SW 1271 (cell line): Measurements from ENCODE around the gene KDM5B.
"Not testable (repeated sequence)": the region's sequence is repeated elsewhere in the genome, so short reads cannot be mapped to it uniquely, and the experiment has no call there.

Experiments used
- DNase-seq, 2 experiments: peaks; one replicate each; lab custom pipeline; 2025; lab: John Stamatoyannopoulos, UW

The KDM5B gene

DNA sequence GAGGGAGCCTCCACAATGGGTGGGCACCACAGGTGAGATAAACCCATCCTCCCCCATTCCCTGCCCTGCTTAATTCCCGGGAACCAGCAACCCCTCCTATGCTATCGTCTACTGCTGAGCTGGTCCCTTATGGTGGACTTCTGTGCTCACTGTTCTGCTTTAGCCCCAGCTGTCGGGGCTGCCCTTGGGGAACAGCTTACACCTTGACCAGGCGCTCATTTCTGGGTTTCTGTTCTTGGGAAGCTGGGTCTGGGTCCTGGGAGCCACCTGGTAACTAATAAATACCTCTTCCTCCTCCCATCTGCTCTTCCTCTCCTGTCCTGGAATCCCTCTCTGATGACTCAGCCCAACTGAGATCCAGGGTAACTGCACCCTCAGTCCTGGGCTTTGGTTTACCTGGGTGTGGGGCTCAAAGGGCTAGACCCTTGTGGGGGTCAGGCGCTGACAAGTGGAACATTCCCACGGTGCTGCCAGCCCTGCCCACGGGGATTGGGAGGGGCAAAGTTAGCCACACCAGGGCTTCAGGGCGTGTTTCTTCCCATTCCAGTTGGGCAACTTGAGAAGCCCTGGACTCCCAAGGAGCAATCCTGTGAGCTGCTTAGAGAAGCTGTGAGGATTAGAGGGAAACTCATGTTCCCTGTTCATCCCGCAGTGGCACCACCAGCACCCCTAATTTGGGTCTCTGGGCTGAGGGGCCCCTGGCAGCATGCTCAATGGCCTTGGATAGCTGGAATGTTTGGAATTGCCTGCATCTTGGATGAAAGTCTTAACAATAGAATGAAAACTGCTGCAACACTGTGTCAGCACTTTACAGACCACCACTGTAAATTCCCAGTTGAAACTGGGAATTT lies 4.2 kb upstream of the KDM5B start:
- DNase-seq = no peak

DNA sequence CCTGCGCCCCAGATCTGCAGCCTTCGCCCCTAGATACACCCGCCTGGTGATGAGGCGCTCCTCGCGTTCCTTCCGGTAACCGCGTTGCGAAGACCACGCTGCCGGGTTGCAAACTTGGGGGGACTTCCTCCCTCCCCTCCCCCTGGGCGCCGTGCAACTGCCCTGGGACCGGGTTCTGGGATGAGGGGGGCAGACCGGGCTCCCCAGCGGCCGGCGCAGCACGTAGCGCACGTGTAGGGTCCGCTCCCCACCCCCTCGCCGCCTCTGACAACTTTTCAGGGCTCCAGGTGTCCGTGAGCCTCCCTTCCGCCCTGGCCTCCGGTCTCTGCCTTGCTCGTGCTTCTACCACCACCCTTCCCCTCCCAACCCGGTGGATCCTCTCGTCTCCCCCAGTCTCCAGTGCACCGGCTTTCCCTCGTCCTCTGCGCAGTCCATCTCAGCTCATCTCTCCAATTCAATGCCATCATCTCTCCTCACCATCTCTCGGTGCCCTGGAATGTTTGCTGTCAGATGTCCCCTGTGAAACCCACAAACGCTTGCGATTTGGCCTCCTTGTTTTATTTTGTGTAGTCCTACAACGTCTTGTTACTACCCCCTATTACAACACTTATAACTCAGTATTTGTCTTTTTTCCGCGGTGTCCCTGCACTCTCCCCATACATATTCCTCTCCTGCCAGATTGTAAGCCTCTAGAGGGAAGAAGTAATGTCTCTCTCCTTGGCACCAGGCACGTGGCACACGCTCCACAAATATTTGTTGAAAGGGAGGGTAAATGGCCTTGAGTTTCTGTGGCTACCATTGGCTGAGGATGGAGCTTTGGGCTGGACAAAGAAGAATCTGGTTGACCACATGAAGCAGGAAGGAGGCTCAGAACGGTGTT lies 3.3 kb upstream of the KDM5B start:
- DNase-seq = no peak

DNA sequence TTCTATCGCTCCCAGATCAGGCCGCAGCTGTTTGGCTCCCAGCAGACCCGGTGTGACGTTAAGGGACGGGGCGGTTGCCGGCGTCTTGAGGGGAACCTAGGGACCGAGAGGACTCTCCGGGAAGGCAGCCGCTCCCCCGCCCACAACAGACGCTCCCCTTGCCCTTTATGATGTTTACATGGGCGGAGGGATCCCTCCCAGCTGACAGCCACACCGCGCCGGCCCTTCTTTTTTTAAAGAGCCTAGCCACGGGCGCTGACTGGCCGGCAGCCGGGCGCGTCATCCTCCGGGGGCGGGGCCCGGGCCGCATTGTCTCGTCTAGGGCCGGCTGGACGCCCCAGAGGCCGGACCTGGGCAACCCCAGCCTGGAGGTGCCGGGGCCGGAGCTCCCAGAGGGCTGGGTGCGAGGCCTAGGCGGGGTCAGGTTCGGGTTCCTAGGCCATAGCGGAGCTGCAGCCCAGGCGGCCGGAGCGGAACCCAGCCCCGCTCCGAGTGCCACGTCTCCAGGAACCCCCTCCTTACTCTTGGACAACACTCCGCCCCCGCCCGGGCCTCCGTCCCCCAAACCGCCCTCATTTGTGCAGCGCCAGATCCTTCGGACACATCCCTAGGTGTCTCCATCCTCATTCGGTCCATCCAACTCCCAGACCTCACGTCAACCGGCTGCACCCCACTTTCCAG lies 2.5 kb upstream of the KDM5B start, which contains the start of gene PCAT6:
PCAT6 (plus strand) TSS at position 340 of the 681 bp plus-strand sequence.
- peak; percentile 67 to 82 for DNase-seq

DNA sequence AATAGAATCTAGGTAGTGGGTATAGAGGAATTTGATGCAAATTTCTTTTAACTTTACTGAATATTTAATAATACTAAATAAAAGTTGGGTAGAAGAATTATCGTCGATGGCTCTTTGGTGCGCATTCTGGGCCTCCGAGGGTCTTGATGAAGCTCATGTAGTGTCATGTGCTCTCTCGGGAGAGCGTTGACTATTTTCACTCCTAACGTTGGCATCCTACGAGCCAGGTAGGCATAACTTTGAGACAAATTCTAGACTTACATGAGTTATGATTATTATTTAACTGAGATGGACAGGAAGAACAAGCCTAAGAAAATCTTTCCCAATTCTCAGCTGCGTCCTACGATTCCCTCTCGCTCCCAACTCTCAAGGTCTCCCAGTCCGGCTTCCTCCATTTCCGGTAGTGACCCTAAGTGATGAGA lies 2.0 kb upstream of the KDM5B start:
- no peak for DNase-seq

DNA sequence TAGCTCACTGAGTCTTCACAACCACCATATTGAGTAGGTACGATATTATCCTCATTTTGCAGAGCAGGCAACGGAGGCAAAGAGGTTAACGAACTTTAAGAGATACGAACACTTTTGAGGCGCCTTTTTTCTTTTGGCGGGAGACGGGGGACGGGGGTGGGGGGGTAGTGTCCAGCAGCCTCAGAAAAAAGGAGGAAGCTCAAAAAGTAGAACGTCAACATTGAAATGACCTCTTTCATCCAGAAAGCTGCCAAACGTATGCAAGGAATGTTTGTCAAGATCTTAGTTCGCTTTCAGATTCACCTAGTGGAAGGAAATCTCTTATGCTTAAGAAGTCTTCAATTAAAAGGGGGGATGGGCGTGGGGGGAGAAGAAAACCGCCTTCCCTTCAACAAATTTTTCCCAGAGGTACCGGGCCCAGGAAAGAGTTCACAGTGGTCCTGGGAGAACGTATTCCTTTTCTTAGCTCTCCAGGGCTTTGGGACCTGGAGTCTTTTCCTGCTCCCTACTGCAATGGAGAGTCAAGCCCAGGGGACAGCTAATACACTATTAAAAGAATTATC lies 1.5 kb upstream of the KDM5B start:
- DNase-seq = no peak

DNA sequence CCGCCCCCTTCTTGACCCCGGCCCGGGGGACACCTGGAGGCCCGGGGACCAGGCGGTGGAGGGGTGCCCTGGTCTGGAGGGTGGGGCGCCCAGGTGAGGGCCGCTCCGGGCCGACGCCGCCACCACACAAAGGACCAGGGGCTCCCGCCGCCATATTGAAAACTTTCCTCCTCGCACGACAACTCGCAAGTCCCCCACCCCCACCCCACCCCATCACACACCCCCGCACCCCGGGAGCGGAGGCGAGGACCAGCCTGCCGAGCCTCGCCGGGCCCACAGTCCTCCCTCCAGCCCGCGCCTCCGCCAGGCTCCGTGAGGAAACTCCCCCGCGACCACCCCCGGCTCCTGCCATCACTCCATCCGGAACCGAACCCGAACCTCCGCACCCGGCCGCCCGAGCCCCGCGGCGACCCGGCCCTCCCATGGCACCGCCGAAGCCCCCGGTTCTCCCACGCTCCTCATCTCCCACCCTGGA lies 733 bp downstream of the KDM5B start:
- no peak for DNase-seq

DNA sequence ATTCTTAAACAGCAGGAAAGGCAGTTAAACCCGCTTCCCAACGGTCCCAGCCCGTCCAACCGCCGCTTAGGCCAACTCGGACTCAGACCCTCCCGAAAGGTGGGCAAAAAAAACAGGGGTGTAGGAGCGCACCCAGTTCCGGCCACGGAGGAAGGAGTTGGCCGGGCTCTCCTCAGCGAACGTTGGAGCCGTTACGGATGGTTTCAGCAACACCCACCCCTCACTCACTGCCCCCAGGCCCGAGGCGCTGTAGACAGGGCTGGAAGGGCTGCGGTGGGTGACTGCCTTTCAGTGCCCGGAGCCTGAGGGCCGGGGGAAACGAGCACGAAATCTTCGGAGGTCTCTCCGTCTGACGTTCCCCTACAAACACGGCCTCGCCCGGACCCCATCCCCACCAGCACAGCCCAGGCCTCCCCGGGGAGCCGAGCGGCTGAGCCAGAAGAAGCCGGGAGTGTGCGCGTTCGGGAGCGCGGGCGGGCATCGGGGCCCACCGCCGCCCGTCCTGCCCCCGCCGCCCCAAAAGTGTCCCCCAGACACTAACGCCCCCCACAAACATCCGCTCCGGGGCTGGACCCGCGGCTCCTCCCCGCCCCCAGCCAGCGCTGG lies 1.3 kb downstream of the KDM5B start:
- DNase-seq = no peak

DNA sequence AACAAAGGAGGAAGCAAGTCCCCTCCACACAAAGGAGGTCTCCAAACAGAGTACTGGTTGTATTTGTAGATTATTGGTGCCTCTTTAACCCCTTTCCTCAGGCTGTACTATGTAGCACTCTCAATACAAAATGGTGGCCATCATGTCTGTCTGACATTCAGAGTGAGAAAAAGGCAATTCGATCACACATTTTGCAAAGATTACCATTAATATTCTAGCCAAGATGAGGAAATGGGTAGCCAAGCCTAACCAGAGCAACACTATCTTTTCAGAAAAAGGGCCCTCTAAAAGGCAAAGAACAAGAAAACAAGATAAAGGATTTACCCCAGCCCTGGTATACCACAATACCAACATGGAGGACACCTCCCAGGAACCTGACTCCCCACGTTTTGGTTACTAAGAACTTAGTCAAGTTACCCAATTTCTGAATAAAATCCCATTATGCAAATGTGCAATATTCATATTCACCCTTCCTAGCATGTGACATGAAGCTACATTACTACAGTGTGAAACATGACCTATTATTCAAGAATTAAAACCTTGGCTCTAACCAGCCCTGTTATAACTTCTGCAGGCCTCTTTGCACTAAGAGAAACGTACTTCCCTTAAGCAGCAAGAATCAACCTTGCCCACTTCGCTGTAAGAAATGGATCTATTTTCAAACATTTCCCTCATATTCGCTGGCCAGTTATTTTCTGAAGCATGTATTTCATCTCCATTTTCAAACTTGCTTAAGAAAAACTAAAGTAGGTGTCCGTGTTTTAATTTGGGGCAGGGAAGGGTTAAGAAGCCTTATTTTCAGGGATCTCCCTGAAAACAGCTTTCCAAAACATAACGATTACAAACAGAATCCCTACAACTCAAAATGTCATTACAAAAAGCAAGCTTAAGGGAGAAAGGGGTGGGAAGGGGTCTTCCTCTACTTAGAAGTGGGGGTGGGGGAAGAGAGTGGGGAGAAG lies 2.1 kb downstream of the KDM5B start:
- no peak for DNase-seq

DNA sequence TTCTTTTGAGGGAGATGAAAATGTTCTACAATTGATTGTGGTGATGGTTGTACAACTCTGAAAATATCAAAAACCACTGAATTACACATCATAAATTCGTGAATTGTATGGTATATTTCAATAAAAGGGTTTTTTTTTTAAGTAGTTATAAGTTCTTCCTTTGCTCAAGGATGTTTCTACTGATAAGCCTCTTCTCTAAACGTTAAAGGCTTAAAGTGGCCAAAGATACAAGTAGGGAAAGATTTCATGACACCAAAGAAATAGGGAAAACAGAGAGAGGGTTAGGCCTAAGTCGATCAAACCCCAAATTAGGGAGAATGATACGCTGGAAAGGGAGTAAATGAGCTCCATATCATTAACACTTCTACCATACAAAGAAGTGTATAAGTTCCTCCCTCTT lies 4.1 kb downstream of the KDM5B start:
- DNase-seq = no peak

DNA sequence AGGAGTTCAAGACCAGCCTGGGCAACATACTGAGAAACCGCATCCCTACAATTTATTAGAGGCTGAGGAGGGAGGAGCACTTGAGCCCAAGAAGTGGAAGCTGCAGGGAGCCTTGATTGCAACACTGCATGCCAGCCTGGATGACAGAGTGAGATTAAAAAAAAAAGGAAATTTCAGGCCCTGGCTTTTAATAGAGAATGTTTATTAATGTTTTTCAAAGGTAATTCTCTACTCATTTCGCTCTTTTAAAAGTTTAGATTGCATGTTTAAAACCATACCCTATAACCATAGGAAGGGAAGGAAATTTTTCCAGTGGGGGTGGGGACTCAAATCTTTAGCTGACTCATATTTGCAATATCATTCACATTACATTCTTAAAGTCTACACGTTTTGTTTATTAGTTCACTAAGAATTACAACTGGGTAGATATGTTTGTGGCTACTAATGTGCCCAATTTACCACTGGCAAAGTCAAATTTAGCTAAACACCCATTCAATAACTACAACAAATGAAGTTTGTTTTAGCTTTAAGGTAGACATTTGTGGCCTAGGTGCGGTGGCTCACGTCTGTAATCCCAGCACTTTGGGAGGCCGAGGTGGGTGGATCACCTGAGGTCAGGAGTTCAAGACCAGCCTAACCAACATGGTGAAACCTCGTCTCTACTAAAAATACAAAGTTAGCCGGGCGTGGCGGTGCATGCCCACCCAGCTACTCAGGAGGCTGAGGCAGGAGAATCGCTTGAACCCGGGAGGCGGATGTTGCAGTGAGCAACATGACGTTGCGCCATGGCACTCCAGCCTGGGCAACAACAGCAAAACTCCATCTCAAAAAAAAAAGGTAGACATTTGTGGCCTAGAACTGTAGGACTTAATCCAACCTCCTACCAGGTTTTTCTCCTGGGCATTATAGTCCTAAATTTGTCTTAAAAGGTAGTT lies 5.0 kb downstream of the KDM5B start:
- peak; percentile 3 to 19 for DNase-seq

DNA sequence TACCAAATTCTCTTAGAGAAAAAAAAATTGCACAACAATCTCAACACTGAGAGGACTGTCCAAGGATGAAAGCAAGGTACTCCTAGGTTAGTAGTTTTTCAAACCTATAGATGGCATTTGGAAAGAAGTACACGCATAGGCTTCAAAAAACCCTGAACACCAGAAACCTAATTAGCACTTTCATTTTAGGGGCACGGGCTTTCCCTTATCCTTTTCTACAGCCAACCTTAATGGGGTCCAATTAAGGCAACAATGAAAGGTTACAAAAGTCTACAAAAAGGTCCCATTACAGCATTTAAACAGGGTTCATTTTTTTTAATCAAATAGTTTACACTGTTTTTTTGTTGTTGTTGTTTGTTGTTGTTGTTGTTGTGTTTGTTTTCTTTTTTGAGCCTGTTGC lies 6.2 kb downstream of the KDM5B start:
- DNase-seq = no peak

DNA sequence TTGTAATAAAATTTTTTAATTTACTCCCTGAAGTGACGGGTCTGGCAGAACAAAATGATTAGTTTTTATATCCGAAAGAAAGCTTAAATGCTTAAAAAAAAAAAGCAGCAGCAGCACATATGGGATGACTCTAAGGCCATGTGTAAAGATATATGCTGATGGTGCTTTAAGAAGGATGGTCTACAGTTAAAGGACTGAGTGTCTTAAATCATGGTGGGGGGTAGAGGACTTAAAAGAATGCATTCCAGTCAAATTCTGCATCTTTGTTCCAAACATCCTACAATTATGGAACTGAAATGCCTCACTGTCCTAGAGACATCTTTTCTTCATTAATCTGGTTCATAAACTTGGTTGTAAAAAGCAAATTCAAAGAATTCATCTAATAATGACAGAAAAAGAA lies 7.0 kb downstream of the KDM5B start:
- DNase-seq = no peak

DNA sequence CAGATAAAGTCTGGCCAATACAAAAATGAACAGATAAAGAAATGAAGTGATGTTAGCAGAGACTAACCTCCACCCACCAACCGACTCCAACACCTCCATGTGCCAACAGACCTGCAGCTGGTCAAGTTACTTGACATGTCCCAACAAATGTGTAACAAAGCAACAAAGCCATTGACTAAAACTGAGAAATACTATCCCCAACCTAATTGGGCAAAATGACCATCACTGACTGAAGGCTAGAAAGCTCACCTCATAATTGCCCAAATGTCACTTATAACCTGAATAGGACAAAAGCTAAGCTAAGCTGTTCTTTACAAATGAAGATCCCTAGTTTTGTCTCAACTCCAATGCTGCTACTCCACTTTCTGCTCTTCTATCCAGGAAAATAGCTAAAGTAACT lies 7.5 kb downstream of the KDM5B start:
- no peak for DNase-seq

DNA sequence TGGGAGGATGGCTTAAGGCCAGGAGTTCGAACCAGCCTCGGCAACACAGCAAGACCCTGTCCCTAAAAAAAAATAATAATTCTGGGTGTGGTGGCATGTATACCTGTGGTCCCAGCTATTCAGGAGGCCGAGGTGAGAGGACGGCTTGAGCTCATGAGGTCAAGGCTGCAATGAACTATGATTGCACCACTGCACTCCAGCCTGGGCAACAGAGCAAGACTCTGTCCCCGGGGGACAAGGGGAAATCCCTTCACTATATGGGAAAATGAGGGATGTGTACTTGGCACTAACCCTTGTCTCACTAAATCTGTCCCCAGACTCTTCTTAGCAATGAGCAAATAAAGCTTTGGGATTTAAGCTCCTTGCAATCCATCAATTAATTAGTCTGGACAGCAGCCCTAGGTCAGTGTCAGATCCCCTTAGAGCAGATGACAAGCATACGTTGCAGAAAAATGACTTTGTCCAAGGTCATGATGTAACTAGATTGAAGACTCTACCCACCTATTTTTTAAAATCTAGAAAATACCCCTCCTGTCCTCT lies 9.4 kb downstream of the KDM5B start:
- no peak for DNase-seq

DNA sequence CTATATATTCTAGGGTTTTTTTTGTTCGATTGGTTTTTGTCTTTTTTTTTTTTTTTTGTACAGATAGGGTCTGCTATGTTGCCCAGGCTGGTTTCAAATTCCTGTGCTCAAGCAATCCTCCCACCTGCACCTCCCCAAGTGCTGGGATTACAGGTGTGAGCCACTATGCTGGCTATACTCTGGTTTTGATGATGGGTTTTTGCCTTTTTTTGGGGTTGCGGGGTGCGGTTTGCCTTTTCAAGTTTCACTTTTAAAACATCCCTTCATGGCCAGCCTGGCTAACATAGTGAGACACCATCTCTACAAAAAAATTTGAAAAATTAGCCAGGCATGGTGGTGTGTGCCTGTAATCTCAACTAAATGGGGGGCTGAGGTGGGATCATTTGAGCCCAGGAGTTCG lies 10.0 kb downstream of the KDM5B start:
- DNase-seq = no peak

DNA sequence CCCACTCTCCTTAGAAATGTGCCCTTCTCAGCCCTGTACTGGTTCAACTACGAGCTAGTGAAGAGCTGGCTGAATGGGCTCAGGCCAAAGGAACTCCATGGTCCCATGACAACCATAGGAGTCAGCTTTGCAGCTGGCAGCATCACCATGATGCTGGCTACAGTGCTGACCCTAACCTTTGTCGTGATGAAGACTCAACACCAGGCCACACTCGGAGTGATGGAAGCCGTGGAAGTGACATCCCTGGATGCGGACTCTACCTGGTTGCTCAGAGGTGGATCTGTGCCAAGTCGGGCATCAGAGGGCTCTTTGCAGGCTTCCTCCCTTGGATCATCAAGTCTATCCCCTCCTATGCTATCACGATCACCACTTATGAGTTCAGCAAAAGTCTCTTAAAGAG lies 11.6 kb downstream of the KDM5B start:
- DNase-seq = no peak

DNA sequence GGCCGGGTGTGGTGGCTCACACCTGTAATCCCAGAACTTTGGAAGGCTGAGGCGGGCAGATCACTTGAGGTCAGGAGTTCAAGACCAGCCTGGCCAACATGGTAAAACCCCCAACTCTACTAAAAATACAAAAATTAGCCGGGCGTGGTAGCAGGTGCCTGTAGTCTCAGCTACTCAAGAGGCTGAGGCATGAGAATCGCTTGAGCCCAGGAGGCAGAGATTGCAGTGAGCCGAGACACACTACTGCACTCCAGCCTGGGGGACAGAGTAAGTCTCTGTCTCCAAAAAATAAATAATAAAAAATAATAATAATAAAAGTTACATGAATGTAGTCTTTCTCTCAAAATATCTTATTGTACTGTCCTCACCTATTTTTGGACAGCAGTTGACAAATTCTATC lies 13.3 kb downstream of the KDM5B start:
- DNase-seq = not testable (repeated sequence)

DNA sequence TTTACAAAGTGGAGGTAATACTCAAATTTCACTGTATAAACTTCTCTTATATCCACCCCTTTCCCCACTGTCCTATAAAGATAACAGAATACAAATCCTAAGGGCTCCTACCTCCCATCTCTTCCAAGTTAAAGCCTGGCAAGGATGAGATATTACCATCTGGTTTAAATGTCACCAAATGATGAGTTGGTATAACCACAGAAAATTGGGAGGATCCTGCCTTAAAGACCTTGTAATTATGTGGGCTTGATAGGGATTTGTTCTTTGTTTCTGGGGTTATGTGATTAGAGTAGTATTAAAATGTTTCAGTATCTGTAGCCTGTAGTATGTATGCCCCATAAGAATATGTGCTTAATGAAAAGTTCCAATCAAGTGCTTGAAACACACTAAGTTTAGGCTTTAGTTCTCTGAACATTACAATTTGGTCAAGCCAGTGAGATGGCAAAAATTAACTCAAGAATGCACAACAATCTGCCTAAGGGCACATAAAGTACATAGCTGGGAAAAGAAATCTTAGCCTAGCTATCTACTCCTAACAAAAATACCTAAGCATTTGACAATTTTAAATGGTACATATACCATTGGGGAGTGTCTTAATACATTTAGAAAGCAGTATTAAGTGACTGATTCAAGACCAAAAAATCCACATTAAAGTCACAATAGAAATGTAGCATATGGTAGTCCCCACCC lies 14.0 kb downstream of the KDM5B start:
- no peak for DNase-seq
